Measurements from ENCODE around the gene GNAI3.
A peak's percentile ranks its signal among the peaks of the same experiment; 100 is the strongest.

DNA sequence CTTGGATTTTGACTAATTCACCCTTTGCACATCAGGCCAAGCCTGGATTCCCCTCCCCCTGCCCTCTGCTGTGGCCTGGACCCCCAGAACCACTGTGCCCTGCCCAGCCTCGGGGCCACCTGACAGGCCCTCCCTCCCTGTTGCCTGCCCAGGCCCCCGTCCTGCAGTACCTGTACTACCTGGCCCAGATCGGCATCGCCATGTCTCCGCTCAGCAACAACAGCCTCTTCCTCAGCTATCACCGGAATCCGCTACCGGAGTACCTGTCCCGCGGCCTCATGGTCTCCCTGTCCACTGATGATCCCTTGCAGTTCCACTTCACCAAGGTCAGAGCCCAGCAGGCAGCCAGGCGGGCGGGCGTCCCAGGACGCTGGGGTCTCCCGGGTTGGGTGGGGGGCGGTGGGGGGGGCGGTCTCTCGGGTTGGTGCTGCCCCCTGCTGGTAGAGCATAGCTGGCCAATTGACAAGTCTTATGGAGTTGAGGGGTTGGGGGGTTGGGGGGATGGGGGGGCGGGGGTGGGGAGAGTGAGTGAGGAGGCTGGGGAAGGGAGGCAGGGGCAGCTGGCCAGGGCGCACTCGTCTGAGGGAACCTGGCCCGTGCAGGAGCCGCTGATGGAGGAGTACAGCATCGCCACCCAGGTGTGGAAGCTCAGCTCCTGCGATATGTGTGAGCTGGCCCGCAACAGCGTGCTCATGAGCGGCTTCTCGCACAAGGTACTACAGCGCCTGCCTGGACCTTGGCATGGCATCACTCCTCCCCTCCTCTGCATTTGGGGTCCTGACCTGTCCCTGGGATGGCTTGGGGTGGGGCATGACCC lies 81.9 kb downstream of the GNAI3 start:
- TF ChIP-seq CTCF (optimal IDR thresholded peaks at IDR 0.05 in 1 of 3, IDR thresholded peaks at IDR 0.05 in 1 of 3, conservative IDR thresholded peaks at IDR 0.05 in 1 of 3; ENCODE audit: extremely low read depth in 1 of 3, insufficient read depth in 2 of 3, low read length in 3 of 3) (peak in 2 of 3 experiments; percentile 15 to 56), EZH2 (IDR thresholded peaks at IDR 0.05; ENCODE audit: low read length) (no peak)
